ENCODE results near the gene YIPF5.

Gene YIPF5

DNA sequence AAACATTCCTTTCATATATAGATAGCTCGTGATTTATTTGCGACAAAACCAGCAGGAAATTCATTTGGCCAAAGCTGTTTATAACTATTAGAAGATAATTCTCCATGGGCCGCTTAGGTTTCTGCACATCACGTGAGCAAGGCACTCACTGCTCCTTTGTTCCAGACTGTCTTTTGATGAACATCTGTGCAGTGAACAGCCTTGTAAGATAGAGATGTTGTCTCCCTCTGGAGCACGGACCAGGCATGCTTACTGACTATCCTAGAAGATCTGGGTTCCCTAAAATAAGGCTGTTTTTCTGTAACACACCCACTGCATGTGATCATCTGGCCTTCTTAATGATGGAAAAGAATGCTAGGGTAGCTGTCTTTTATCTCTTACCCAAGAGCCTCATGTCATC lies 30.9 kb downstream of the YIPF5 start:
- Histone ChIP-seq H3K36me3 (ENCODE audit: insufficient read depth, low read length) (no peaks in the 10 kb centered on the region), H3K27ac (ENCODE audit: low read depth, low read length) (no peak overlapping the region), H3K4me3 (ENCODE audit: low read depth in 1 of 2, low read length in 2 of 2) (no peak overlapping the region), H3K9ac (ENCODE audit: low read length) (no peak overlapping the region), H3K4me1 (ENCODE audit: insufficient read depth, low read length) (peaks cover 5% of the 10 kb centered on the region), H3K27me3 (ENCODE audit: control insufficient read depth in 1 of 2, insufficient read depth in 2 of 2, low read length in 2 of 2) (no peaks in the 10 kb centered on the region), H3K9me3 (ENCODE audit: low read length) (no peaks in the 10 kb centered on the region)

DNA sequence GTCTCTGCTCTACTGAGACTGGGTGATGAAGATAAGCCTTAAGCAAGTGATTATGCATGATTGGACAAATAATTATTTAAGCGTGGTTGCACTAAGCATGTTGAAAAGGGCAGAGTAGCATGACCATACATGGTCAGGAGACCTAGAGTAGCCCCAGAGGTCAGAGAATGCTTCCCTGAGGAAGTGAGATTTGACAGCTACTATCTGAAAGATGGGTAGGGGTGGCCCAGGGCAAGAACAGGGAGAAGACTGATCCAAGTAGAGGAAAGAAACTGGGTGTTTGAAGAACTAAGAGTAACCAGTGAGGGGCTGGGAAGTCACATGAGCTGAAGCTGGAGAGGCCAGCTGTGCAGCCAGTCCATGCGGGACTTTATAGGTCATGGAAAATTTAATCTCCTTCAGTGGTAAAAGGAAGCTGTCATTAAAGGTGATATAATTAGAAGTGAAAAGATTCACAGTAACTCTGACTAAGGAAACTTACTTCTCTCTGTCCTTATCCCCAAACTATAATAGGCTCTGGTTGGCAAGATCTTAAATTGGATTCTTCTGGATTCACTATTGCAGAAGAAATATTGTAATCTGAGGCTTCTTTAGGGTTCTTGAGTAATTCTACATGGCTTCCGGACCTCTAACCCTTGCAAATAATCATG lies 35.2 kb downstream of the YIPF5 start:
- H3K4me1 ChIP-seq (ENCODE audit: insufficient read depth, low read length) = no peaks in the 10 kb centered on the region
- H3K27ac ChIP-seq (ENCODE audit: low read depth, low read length) = no peak overlapping the region
- H3K9ac ChIP-seq (ENCODE audit: low read length) = no peak overlapping the region

DNA sequence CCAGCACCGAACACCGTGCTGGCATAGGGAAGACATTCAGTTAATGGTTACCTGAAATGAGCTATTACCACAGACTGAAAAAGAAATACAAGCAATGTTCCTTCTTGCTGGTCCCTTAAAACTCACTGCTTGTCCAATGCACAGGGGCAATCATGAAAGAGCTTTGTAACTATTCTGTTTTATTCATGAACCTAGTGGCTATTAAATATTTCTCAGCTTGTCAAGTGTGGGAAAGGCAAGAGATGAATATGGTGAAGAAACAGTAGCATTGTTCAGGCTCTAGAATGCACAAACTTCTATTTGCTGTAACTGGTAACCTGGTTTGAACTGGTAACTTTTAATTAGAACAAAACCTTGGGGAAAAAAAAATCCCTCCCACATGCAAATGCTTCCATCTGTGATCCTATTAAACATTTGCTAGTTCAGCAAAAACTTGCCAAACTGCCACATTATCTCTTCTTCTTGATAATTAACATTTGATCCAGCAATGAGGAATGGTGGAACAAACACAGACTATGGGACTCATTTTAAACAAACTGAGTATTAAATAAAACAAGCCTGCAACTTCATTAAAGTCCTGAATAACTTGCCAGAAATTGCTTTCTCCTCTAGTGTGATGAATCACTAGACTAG lies 36.1 kb downstream of the YIPF5 start:
- Histone ChIP-seq H3K4me1 (ENCODE audit: insufficient read depth, low read length) (no peaks in the 10 kb centered on the region), H3K36me3 (ENCODE audit: insufficient read depth, low read length) (no peaks in the 10 kb centered on the region), H3K9ac (ENCODE audit: low read length) (no peak overlapping the region), H3K27me3 (ENCODE audit: control insufficient read depth in 1 of 2, insufficient read depth in 2 of 2, low read length in 2 of 2) (no peaks in the 10 kb centered on the region), H3K9me3 (ENCODE audit: low read length) (no peaks in the 10 kb centered on the region), H3K4me3 (ENCODE audit: low read depth in 1 of 2, low read length in 2 of 2) (no peak overlapping the region), H3K27ac (ENCODE audit: low read depth, low read length) (no peak overlapping the region)

More for the DNA sequence above, 35.2 kb downstream of the YIPF5 start:
- Histone ChIP-seq H3K27me3 (ENCODE audit: control insufficient read depth in 1 of 2, insufficient read depth in 2 of 2, low read length in 2 of 2) (no peaks in the 10 kb centered on the region), H3K4me3 (ENCODE audit: low read depth in 1 of 2, low read length in 2 of 2) (no peak overlapping the region), H3K9me3 (ENCODE audit: low read length) (no peaks in the 10 kb centered on the region), H3K36me3 (ENCODE audit: insufficient read depth, low read length) (no peaks in the 10 kb centered on the region)

DNA sequence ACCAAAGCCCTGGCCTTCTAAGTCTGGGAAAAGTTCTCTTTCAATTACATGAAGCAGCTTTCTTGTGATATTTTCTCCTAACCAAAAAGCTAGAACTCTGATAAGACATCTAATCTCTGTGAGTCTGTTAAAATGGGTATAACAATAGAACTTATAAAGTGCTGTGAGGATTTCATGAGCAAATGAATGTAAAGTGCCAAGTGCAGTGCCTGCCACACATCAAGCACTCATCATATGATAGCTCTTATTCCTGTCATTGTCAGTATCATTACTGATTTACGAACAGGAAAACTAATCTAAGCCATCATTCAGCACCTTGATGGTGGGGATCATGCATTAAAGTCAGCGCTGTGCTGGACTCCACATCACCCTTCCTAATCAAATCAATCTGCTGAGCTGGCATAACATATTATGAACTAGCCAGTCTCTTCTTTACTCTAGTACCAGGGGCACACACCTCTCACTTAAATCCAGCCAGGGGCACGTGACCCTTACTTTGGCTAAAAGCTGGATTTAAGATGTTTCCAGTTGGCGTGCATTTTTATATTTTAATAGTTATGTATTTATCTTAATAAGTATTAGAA lies 37.3 kb downstream of the YIPF5 start:
- Histone ChIP-seq H3K4me3 (ENCODE audit: low read depth in 1 of 2, low read length in 2 of 2) (no peak overlapping the region), H3K27ac (ENCODE audit: low read depth, low read length) (no peak overlapping the region), H3K27me3 (ENCODE audit: control insufficient read depth in 1 of 2, insufficient read depth in 2 of 2, low read length in 2 of 2) (no peaks in the 10 kb centered on the region), H3K9me3 (ENCODE audit: low read length) (no peaks in the 10 kb centered on the region), H3K9ac (ENCODE audit: low read length) (no peak overlapping the region), H3K4me1 (ENCODE audit: insufficient read depth, low read length) (no peaks in the 10 kb centered on the region), H3K36me3 (ENCODE audit: insufficient read depth, low read length) (no peaks in the 10 kb centered on the region)

DNA sequence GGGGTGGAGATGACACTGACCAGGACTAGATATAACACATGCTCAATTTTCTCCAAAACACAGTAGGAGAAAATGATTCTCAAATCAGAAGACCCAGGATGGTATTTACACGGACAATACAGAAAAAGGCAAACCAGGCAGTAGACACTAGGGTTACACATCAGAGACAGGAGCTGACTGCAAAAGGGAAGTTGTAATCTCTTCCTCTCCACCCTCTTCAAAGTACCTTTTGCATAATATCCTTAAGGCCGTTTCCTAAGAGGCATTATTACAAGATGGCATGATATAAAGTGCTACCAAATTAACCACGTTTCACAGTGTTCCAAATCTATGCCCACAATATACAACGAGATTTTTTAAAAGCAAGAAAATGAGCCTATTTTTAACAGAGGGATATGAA lies 39.2 kb downstream of the YIPF5 start:
- H3K4me3 ChIP-seq (ENCODE audit: low read depth in 1 of 2, low read length in 2 of 2) = no peak overlapping the region
- no peak overlapping the region for H3K27ac ChIP-seq (ENCODE audit: low read depth, low read length)
- H3K36me3 ChIP-seq (ENCODE audit: insufficient read depth, low read length) = no peaks in the 10 kb centered on the region
- H3K27me3 ChIP-seq (ENCODE audit: control insufficient read depth in 1 of 2, insufficient read depth in 2 of 2, low read length in 2 of 2) = no peaks in the 10 kb centered on the region
- H3K4me1 ChIP-seq (ENCODE audit: insufficient read depth, low read length) = no peaks in the 10 kb centered on the region
- no peaks in the 10 kb centered on the region for H3K9me3 ChIP-seq (ENCODE audit: low read length)
- H3K9ac ChIP-seq (ENCODE audit: low read length) = no peak overlapping the region

DNA sequence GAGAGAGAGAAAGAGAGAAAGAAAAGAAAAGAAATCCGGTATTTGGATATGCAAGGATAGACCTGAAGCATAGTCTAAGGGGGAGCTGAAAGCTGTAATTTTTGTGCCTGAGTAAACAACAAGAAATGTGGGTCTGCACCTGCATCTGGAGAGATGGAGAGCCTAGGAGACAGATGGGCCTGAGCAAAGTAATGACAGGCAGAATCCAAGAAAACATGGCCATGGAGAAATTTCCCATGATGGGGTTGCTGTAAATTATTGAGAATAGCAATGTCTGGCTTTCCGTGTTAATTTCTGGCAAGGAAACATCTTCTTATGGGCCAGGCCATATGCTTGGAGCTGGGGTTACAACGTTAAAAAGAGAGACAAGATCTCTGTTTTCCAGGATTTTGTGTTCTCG lies 40.2 kb downstream of the YIPF5 start:
- Histone ChIP-seq H3K27me3 (ENCODE audit: control insufficient read depth in 1 of 2, insufficient read depth in 2 of 2, low read length in 2 of 2) (no peaks in the 10 kb centered on the region), H3K36me3 (ENCODE audit: insufficient read depth, low read length) (no peaks in the 10 kb centered on the region), H3K9ac (ENCODE audit: low read length) (no peak overlapping the region)

DNA sequence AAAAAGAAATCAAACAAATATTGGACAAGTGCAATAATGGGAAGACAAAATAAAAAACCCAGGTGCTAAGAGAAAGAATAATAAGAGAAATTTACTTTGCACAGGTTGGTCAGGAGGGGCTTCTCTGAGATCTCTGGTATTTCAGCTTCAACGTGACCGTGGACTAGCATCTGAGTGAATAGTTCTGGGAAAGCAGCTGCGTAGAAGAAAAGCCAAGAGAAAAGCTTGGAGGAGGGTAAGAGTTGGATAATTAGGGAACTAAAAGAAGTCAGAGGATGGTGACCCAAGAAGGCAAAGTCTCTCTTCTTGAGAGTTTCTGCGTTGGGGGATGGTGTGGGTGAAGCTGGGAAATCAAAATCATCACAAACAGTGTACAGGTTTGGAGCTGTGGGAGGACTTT lies 41.6 kb downstream of the YIPF5 start:
- no peaks in the 10 kb centered on the region for H3K27me3 ChIP-seq (ENCODE audit: control insufficient read depth in 1 of 2, insufficient read depth in 2 of 2, low read length in 2 of 2)
- no peaks in the 10 kb centered on the region for H3K9me3 ChIP-seq (ENCODE audit: low read length)
- no peaks in the 10 kb centered on the region for H3K36me3 ChIP-seq (ENCODE audit: insufficient read depth, low read length)
- H3K4me3 ChIP-seq (ENCODE audit: low read depth in 1 of 2, low read length in 2 of 2) = no peak overlapping the region
- no peak overlapping the region for H3K9ac ChIP-seq (ENCODE audit: low read length)
- no peak overlapping the region for H3K27ac ChIP-seq (ENCODE audit: low read depth, low read length)
- no peaks in the 10 kb centered on the region for H3K4me1 ChIP-seq (ENCODE audit: insufficient read depth, low read length)

More for the DNA sequence above, 40.2 kb downstream of the YIPF5 start:
- Histone ChIP-seq H3K27ac (ENCODE audit: low read depth, low read length) (no peak overlapping the region), H3K4me1 (ENCODE audit: insufficient read depth, low read length) (no peaks in the 10 kb centered on the region), H3K9me3 (ENCODE audit: low read length) (no peaks in the 10 kb centered on the region), H3K4me3 (ENCODE audit: low read depth in 1 of 2, low read length in 2 of 2) (no peak overlapping the region)

DNA sequence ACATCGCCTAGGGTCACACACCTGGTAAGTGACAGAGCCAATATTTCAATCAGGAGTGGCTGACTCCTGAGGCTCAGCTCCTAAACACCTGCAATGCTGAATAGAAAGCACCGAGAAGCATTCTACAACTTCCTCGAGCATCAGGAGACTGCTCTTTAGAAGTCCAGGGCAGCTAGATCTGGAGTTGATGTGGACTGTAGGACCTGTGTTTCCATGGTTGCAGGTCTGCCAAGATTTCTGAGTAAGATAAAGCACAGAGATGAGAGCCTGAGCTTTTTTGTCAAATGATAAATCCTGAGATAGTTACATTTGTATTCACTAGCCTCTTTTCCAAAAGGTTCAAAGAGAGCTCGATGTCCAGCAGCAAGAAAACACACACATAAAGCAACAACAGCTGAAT lies 43.8 kb downstream of the YIPF5 start:
- Histone ChIP-seq H3K27me3 (ENCODE audit: control insufficient read depth in 1 of 2, insufficient read depth in 2 of 2, low read length in 2 of 2) (no peaks in the 10 kb centered on the region), H3K4me3 (ENCODE audit: low read depth in 1 of 2, low read length in 2 of 2) (no peak overlapping the region), H3K27ac (ENCODE audit: low read depth, low read length) (no peak overlapping the region), H3K4me1 (ENCODE audit: insufficient read depth, low read length) (no peaks in the 10 kb centered on the region), H3K36me3 (ENCODE audit: insufficient read depth, low read length) (no peaks in the 10 kb centered on the region), H3K9me3 (ENCODE audit: low read length) (no peaks in the 10 kb centered on the region), H3K9ac (ENCODE audit: low read length) (no peak overlapping the region)

DNA sequence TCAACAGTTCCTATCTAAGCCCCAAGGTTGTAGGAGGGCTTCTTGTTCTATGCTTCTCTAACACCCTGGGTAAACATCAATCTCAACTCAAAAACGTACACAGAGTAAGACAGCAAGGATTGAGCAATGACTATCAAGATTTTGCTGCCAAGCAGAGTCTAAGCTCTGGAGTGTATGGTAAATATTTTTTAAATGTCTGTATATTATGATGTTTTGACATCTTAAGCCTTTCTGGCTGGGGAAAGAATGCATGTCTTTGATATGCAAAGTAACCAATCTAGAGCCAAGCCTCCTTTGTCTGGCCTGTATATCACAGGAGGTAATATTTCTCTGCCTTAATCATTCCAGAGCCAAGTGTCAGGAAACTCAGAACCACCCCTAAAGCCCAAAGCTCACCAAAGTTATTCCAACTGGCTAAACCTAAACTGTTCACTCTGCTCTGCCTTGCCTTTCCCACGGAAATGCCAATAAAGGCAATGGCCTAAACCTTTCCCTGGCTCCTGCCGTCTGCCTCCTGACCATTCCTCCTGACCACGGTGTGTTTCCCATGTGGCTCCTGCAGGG lies 45.2 kb downstream of the YIPF5 start:
- no peak overlapping the region for H3K27ac ChIP-seq (ENCODE audit: low read depth, low read length)
- no peaks in the 10 kb centered on the region for H3K27me3 ChIP-seq (ENCODE audit: control insufficient read depth in 1 of 2, insufficient read depth in 2 of 2, low read length in 2 of 2)
- H3K9me3 ChIP-seq (ENCODE audit: low read length) = no peaks in the 10 kb centered on the region

DNA sequence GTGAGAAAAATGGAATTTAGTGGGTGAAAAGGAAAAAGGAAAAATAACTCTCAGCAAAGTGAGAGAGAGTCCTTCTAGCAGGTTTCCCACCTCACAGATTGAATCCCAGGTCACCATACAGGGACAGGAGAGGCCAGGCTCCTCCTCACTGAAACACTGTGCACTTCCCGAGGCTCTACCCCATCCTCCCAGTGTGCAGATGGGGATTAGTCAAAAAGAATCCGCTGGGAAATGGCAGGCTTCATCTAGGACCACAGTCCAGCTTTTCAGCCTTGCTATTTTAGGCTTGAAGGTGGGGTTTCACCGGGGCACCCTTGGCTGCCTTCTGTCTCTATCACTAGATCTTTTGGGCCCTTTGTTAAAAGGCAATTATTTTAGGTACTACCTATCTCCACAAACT lies 47.8 kb downstream of the YIPF5 start:
- H3K9me3 ChIP-seq (ENCODE audit: low read length) = no peaks in the 10 kb centered on the region
- H3K27me3 ChIP-seq (ENCODE audit: control insufficient read depth in 1 of 2, insufficient read depth in 2 of 2, low read length in 2 of 2) = no peaks in the 10 kb centered on the region
- no peaks in the 10 kb centered on the region for H3K4me1 ChIP-seq (ENCODE audit: insufficient read depth, low read length)
- no peak overlapping the region for H3K9ac ChIP-seq (ENCODE audit: low read length)
- H3K27ac ChIP-seq (ENCODE audit: low read depth, low read length) = no peak overlapping the region
- H3K4me3 ChIP-seq (ENCODE audit: low read depth in 1 of 2, low read length in 2 of 2) = no peak overlapping the region
- no peaks in the 10 kb centered on the region for H3K36me3 ChIP-seq (ENCODE audit: insufficient read depth, low read length)

More for the DNA sequence above, 45.2 kb downstream of the YIPF5 start:
- H3K4me1 ChIP-seq (ENCODE audit: insufficient read depth, low read length) = no peaks in the 10 kb centered on the region
- H3K36me3 ChIP-seq (ENCODE audit: insufficient read depth, low read length) = no peaks in the 10 kb centered on the region
- no peak overlapping the region for H3K9ac ChIP-seq (ENCODE audit: low read length)
- no peak overlapping the region for H3K4me3 ChIP-seq (ENCODE audit: low read depth in 1 of 2, low read length in 2 of 2)

DNA sequence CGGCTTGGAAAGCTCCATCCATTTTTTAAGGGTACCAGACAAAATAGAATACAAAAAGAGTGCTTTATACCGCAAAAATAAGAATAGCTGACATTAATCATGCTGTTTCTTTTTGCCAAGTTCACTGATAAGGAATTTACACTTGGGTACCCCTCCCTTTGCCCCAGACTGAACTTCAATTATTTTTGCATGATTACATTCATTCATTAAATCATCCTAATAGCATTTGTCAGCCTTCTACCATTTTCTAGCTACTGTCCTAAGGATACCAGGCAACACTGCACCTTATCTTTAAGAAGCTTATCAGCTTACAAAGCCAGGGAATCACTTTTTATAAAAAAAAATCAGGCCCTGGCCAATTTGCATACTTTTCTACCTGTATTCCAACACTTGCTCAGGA lies 48.4 kb downstream of the YIPF5 start:
- Histone ChIP-seq H3K4me1 (ENCODE audit: insufficient read depth, low read length) (no peaks in the 10 kb centered on the region), H3K9ac (ENCODE audit: low read length) (no peak overlapping the region), H3K27ac (ENCODE audit: low read depth, low read length) (no peak overlapping the region), H3K4me3 (ENCODE audit: low read depth in 1 of 2, low read length in 2 of 2) (no peak overlapping the region), H3K36me3 (ENCODE audit: insufficient read depth, low read length) (no peaks in the 10 kb centered on the region), H3K27me3 (ENCODE audit: control insufficient read depth in 1 of 2, insufficient read depth in 2 of 2, low read length in 2 of 2) (no peaks in the 10 kb centered on the region), H3K9me3 (ENCODE audit: low read length) (no peaks in the 10 kb centered on the region)
